Fibroblast of peridontal ligament (primary cell): Measurements from ENCODE around the gene KRTAP16-1.

Source experiments
- DNase-seq: peaks from one replicate; pipeline ENCODE4 v3.0.0-alpha.2; 2010; ENCODE audit errors: extremely low read depth

KRTAP16-1 gene

DNA sequence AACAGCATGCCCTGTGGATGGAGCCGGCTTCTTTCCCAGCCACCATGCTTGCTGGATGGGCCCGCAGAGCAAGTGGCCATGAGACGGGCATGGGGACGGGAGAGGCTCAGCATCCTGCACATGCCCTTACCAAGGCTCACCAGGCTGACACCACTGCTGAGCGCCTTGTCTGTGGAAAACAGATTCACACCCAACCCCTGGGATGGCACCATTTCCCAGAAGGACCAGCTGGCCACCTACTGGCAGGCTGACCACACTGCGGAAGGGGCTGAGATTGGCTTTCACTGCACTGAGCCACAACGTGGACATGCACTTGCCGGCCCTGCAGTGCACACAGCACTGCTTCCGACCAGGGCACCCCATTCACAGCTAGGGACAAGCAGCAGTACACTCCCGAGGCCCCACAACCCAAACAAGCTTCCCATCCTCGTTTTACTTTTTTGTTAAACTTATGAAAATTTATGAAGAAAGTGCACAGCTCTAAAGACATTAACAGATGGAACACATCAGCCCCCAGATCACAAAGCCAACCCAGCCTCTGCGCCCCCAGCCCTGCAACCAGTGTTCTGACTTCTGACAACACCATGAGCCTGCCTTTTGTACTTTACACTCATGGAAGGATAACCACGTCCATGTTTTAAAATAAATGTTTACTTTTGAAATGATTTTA lies 20.3 kb upstream of the KRTAP16-1 start:
- peak; percentile 56 for DNase-seq

GRCh38 chr17:41328207-41328606 lies 19.1 kb upstream of the KRTAP16-1 start:
- no peak for DNase-seq

GRCh38 chr17:41327411-41328120 lies 18.5 kb upstream of the KRTAP16-1 start:
- no peak for DNase-seq

GRCh38 chr17:41326173-41327145 lies 17.4 kb upstream of the KRTAP16-1 start:
- DNase-seq, result no peak

DNA sequence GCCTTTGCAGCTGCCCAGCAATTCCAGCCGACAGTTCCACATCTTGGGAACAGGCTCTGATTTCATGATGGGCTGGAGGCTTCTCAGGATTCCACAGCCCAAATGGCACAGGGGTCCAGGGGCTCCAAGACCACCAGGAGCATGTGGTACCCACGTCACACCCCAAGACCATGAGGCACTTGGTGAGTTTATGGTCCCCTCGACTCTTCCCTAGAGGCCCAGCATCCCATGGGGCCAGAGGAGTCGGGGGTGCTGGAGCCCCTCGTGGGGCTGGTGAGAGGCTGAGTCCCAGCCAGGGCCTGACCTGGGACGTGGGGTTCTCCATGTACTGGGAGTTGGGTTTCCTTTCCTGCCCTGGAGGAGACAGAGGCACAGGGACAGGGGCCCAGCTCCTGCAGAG lies 16.5 kb upstream of the KRTAP16-1 start:
- DNase-seq, result no peak

GRCh38 chr17:41325126-41325525 lies 16.0 kb upstream of the KRTAP16-1 start:
- no peak for DNase-seq

- no peak for DNase-seq
Measured at GRCh38 chr17:41324180-41325075, 15.3 kb upstream of the KRTAP16-1 start.

- no peak for DNase-seq
Measured at GRCh38 chr17:41322903-41323895, 14.1 kb upstream of the KRTAP16-1 start.

DNA sequence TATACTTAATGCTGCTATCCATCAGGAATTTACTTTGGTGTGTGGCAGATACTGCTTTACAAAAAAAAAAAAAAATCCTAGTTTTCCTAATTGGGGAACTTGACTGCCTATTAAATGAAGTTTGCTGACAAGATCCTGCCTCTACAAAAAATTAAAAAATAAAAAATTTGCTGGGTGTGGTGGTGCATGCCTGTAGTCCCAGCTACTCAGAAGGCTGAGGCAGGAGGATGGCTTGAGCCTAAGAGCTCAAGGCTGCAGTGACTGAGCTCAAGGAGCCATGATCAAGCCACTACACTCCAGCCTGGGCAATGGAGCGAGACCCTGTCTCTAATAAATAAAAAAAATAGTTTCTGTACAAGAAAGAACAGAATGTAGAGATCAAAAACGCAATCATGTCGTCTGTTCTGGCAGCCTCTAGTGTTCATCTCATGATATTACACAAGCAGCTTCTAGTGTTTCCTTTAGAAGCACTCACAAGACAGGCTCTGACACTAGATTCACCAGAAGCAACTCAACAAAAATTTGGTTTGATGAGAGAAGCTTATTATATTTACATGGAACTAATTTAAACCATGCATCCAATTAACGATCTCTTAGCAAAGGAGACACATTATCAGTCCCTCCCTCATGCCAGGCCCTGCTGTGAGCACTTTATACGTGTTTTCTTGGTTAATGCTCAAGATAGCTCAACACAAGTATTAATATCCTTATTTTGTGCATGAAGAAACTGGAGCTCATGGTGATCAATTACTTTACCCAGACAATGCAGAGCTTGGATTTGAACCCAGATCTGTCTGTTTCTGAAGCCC lies 13.2 kb upstream of the KRTAP16-1 start:
- peak; percentile 88 for DNase-seq

- no peak for DNase-seq
Measured at GRCh38 chr17:41318231-41318630, 9.1 kb upstream of the KRTAP16-1 start.

DNA sequence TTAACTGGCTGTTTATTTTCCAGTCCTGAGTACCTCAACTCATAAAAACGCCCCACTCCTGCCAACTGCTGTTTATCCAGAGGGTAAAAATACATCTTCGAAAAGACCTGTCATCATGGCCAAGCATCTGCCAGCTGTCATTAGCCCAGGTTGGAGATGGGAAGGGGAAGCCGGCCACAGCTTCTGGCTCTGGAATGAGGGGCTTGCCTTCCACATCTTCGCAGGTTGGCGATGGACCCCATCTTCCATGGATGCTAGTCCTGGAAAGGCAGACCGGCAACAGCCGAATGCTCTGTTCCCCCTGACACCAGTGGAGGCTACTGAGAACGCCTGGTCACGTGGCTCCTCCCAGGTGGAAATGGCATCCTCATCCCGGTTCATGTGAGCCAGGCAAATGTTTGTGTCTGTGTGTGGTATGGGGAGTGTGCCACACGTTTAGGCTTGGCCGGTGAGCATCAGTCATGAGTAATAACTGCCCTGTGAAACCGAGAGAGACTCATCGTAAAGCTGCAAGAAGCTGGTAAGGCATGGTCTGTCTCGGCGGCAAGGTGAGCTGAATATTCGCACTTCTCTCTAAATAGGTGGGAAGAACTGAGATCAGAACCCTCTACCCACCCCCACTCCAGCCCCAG lies 6.8 kb upstream of the KRTAP16-1 start:
- DNase-seq, result no peak

DNA sequence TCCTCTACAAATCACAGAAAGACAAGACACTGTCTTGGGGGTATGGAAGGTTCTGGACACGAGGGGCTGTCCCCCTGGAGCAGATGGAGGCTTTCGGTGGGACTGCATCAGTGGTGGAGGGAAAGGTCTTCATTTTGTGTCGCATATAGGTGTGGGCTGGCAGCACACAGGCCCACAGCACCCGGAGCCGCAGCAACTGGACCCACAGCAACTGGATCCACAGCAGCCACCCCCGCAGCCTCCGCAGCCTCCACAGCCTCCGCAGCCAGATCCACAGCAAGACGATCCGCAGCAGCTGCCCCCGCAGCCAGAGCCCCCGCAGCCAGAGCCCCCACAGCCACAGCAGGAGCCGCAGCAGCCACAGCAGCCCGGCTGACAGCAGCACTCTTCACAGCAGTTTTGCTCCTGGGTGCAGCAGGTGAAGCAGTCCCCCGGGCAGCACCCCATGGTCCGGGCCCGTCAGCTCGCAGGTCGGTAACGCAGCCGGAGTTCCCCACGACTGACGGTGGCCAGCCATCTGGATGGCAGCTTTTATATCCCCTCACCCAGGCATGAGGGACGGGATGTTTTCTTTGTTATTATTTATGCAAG lies 6.2 kb upstream of the KRTAP16-1 start, which contains the start of gene KRTAP17-1:
Gene KRTAP17-1 (minus strand): TSS at position 507 of the 591 bp plus-strand sequence. CDS start 60 bp downstream, at position 447.
- DNase-seq, result no peak

- DNase-seq, result no peak
Measured at GRCh38 chr17:41311111-41311510, 2.0 kb upstream of the KRTAP16-1 start.

DNA sequence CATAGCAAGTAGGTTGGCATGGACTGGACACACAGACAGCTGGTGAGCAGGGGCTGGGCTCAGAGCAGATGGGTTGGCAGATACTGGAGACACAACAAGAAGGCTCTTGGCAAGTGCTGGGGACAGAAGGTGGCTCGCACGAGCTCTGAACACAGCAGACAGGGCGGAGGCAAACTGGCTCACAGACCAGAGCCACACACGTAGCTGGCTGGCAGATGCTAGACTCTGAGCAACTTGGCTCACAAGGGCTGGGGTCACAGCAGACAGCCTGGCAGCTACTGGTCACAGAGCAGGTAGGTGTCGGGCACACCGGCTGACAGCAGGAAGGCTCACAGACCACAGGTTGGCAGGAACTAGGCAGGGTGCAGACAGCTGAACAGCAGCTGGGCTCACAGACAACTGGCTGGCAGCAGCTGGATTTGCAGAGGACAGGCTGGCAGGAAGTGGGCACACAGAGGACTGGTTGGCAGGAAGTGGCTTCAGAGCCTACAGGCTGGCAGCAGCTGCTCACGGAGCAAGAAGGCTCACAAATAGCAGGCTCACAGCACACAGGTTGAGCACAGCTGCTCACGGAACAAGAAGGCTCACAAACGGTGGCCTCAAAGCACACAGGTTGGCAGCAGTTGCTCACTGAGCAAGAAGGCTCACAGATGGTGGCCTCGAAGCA lies 725 bp downstream of the KRTAP16-1 start:
- no peak for DNase-seq

- peak; percentile 45 for DNase-seq
Measured at GRCh38 chr17:41307647-41308046, 1.5 kb downstream of the KRTAP16-1 start.

- DNase-seq, result no peak
Measured at GRCh38 chr17:41304091-41304490, 5.0 kb downstream of the KRTAP16-1 start.

GRCh38 chr17:41302981-41303380 lies 6.1 kb downstream of the KRTAP16-1 start:
- DNase-seq, result no peak
